Measurements from ENCODE around the gene ATXN2L. TPM values are rescaled to one million over a fixed set of nuclear protein-coding genes. Genes with fewer than 3 reads are reported as not detected.

The ATXN2L gene
- total and polyA plus RNA-seq, 2 of the 13 experiments (the other 11 are each of a cell fraction or from before 2014, with no cell fraction given) = 40.8 to 55.1 TPM

- TF ChIP-seq PAXIP1 (CRISPR knock-in tag; conservative IDR thresholded peaks at IDR 0.05) = peak; percentile 52; the same call in 1 of the 2 replicates
- TF ChIP-seq ATF7 (IDR thresholded peaks at IDR 0.05) = no peak
- no peak for TF ChIP-seq ATF7 (CRISPR knock-in tag; IDR thresholded peaks at IDR 0.05)
- TF ChIP-seq NFKBIZ (CRISPR knock-in tag; IDR thresholded peaks at IDR 0.05) = peak; percentile 20; the same call in 1 of the 2 replicates
- no peak for TF ChIP-seq ARID3A (IDR thresholded peaks at IDR 0.05; ENCODE audit: low read depth, low read length)
- peak; percentile 72; the same call in 1 of the 2 replicates for TF ChIP-seq ZSCAN20 (CRISPR knock-in tag; IDR thresholded peaks at IDR 0.05; ENCODE audit: borderline replicate concordance)
- peak; percentile 81; the same call in 1 of the 2 replicates for TF ChIP-seq IRF9 (CRISPR knock-in tag; IDR thresholded peaks at IDR 0.05; ENCODE audit: borderline replicate concordance)
- TF ChIP-seq ATRX (CRISPR knock-in tag; IDR thresholded peaks at IDR 0.05; ENCODE audit: borderline replicate concordance) = no peak
- 0 out of 2 replicates have a peak, but pooled peaks have one; percentile 25 for TF ChIP-seq HIC2 (CRISPR knock-in tag; IDR thresholded peaks at IDR 0.05; ENCODE audit: low read depth)
- no peak for TF ChIP-seq ZBTB33 (CRISPR knock-in tag; IDR thresholded peaks at IDR 0.05)
- no peak for TF ChIP-seq ZNF350 (CRISPR knock-in tag; IDR thresholded peaks at IDR 0.05; ENCODE audit: borderline replicate concordance, low read depth)
- peak; percentile 88 for TF ChIP-seq ASH2L (IDR thresholded peaks at IDR 0.05; ENCODE audit: insufficient read length, low read depth, low read length)
- peak; percentile 85 for TF ChIP-seq TAF1 (CRISPR knock-in tag; IDR thresholded peaks at IDR 0.05)
- peak; percentile 80; the same call in 1 of the 2 replicates for TF ChIP-seq ZGPAT (CRISPR knock-in tag; IDR thresholded peaks at IDR 0.05)
- TF ChIP-seq SNAPC2 (CRISPR knock-in tag; IDR thresholded peaks at IDR 0.05) = peak; percentile 74; the same call in 1 of the 2 replicates
- TF ChIP-seq AKAP8 (CRISPR knock-in tag; IDR thresholded peaks at IDR 0.05) = peak; percentile 95
Observed at GRCh38 chr16:28823873-28824716, 1.3 kb downstream of the ATXN2L start (continued).
